ENCODE results near the gene ACO2. TPM values are rescaled to one million over a fixed set of nuclear protein-coding genes. Genes with fewer than 3 reads are reported as not detected.

ACO2 gene
- total and polyA plus RNA-seq, 4 experiments from 2014 or later, result 64.8 to 81.2 (median 72.3) TPM

- POLR2A ChIA-PET (ENCODE audit: partially characterized antibody), result no interaction called here
- CTCF ChIA-PET (ENCODE audit: partially characterized antibody), result no interaction called here
- no peaks in the 10 kb centered on the region for H3K9me3 ChIP-seq (ENCODE audit: control insufficient read depth in 1 of 2, low read length in 2 of 2)
- H3K4me3 Mint-ChIP-seq, result no peak overlapping the region
- DNase-seq, result no peak
- no peak overlapping the region for H3K4me3 ChIP-seq (ENCODE audit: low read length in 2 of 2)
- H3K36me3 Mint-ChIP-seq, result no peaks in the 10 kb centered on the region
- H3K27ac Mint-ChIP-seq, result no peak overlapping the region
- H3K36me3 ChIP-seq (ENCODE audit: insufficient read depth, low read length), result no peaks in the 10 kb centered on the region
- no peak overlapping the region for H3K27ac ChIP-seq (ENCODE audit: low read depth, low read length)
- peaks cover 13 to 20% of the 10 kb centered on the region in 2 donors for H3K27me3 Mint-ChIP-seq
- no peaks in the 10 kb centered on the region for H3K4me1 Mint-ChIP-seq
- no peaks in the 10 kb centered on the region for H3K27me3 ChIP-seq (ENCODE audit: insufficient read depth, low read length)
- no peaks in the 10 kb centered on the region for H3K4me1 ChIP-seq (ENCODE audit: insufficient read depth, low read length)
- intact Hi-C loops (cut with micrococcal nuclease), result no loop called here
- H3K9me3 Mint-ChIP-seq, result no peaks in the 10 kb centered on the region
Measured at GRCh38 chr22:41560095-41560471, 91.2 kb downstream of the ACO2 start.

DNA sequence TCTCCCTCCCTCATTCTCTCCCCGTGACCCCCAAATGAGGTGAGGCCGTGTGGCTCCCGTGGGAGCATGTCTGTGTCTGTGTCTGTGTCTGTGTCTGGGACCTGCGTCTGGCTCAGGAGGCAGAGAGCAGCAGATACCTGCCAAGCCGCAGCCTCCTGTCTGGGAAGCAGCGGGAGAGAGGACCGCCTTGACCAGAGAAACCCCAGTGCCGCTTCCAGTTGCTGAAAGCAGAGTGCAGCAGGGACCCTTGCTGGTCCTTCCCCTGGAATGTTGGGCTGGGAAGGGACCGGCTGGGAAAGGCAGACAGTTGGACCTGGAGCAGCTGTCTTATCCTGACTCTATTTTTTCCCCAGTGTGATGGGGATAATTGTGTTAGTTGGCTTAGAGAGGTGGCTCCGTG is 92.4 kb downstream of the ACO2 start:
- H3K27me3 Mint-ChIP-seq, result peaks cover 12 to 19% of the 10 kb centered on the region in 2 donors
- no peak overlapping the region for H3K4me3 Mint-ChIP-seq
- Histone ChIP-seq H3K36me3 (ENCODE audit: insufficient read depth, low read length) (no peaks in the 10 kb centered on the region), H3K27ac (ENCODE audit: low read depth, low read length) (no peak overlapping the region), H3K4me1 (ENCODE audit: insufficient read depth, low read length) (no peaks in the 10 kb centered on the region), H3K9me3 (ENCODE audit: control insufficient read depth in 1 of 2, low read length in 2 of 2) (no peaks in the 10 kb centered on the region), H3K27me3 (ENCODE audit: insufficient read depth, low read length) (no peaks in the 10 kb centered on the region), H3K4me3 (ENCODE audit: low read length in 2 of 2) (no peak overlapping the region)
- no peaks in the 10 kb centered on the region for H3K9me3 Mint-ChIP-seq
- intact Hi-C loops (cut with micrococcal nuclease), result no loop called here
- no peak for DNase-seq
- ChIA-PET POLR2A (ENCODE audit: partially characterized antibody) (no interaction called here), CTCF (ENCODE audit: partially characterized antibody) (no interaction called here)
- H3K36me3 Mint-ChIP-seq, result no peaks in the 10 kb centered on the region
- H3K27ac Mint-ChIP-seq, result no peak overlapping the region
- H3K4me1 Mint-ChIP-seq, result no peaks in the 10 kb centered on the region

GRCh38 chr22:41561788-41562187 is 92.9 kb downstream of the ACO2 start:
- Histone ChIP-seq H3K4me1 (ENCODE audit: insufficient read depth, low read length) (no peaks in the 10 kb centered on the region), H3K4me3 (ENCODE audit: low read length in 2 of 2) (no peak overlapping the region), H3K27ac (ENCODE audit: low read depth, low read length) (no peak overlapping the region), H3K36me3 (ENCODE audit: insufficient read depth, low read length) (no peaks in the 10 kb centered on the region), H3K27me3 (ENCODE audit: insufficient read depth, low read length) (no peaks in the 10 kb centered on the region), H3K9me3 (ENCODE audit: control insufficient read depth in 1 of 2, low read length in 2 of 2) (no peaks in the 10 kb centered on the region)
- Mint-ChIP-seq H3K36me3 (no peaks in the 10 kb centered on the region), H3K4me1 (no peaks in the 10 kb centered on the region), H3K27me3 (peaks cover 11 to 15% of the 10 kb centered on the region in 2 donors), H3K9me3 (no peaks in the 10 kb centered on the region), H3K4me3 (no peak overlapping the region), H3K27ac (no peak overlapping the region)
- intact Hi-C loops (cut with micrococcal nuclease), result no loop called here
- CTCF ChIA-PET (ENCODE audit: partially characterized antibody), result no interaction called here
- POLR2A ChIA-PET (ENCODE audit: partially characterized antibody), result no interaction called here
- no peak for DNase-seq

- ChIA-PET CTCF (ENCODE audit: partially characterized antibody) (interaction anchor here (1.0 kb wide), 1 partner anchor 35 kb away, joined by 3 read pairs; no protein-coding TSS in a partner anchor), POLR2A (ENCODE audit: partially characterized antibody) (no interaction called here)
- H3K4me1 ChIP-seq (ENCODE audit: insufficient read depth, low read length), result no peaks in the 10 kb centered on the region
- H3K4me3 ChIP-seq (ENCODE audit: low read length in 2 of 2), result no peak overlapping the region
- Mint-ChIP-seq H3K27ac (no peak overlapping the region), H3K9me3 (no peaks in the 10 kb centered on the region), H3K36me3 (no peaks in the 10 kb centered on the region), H3K27me3 (peaks cover 8 to 13% of the 10 kb centered on the region in 2 donors), H3K4me3 (no peak overlapping the region), H3K4me1 (no peaks in the 10 kb centered on the region)
- no peaks in the 10 kb centered on the region for H3K27me3 ChIP-seq (ENCODE audit: insufficient read depth, low read length)
- H3K9me3 ChIP-seq (ENCODE audit: control insufficient read depth in 1 of 2, low read length in 2 of 2), result no peaks in the 10 kb centered on the region
- no peak for DNase-seq
- no peaks in the 10 kb centered on the region for H3K36me3 ChIP-seq (ENCODE audit: insufficient read depth, low read length)
- intact Hi-C loops (cut with micrococcal nuclease), result no loop called here
- no peak overlapping the region for H3K27ac ChIP-seq (ENCODE audit: low read depth, low read length)
Measured at GRCh38 chr22:41562461-41562860, 93.5 kb downstream of the ACO2 start.

GRCh38 chr22:41563051-41563711 is 94.3 kb downstream of the ACO2 start:
- H3K9me3 Mint-ChIP-seq, result no peaks in the 10 kb centered on the region
- ChIA-PET CTCF (ENCODE audit: partially characterized antibody) (interaction anchor here (1.0 kb wide), 1 partner anchor 34 kb away, joined by 3 read pairs; no protein-coding TSS in a partner anchor), POLR2A (ENCODE audit: partially characterized antibody) (no interaction called here)
- no peaks in the 10 kb centered on the region for H3K4me1 Mint-ChIP-seq
- H3K4me3 ChIP-seq (ENCODE audit: low read length in 2 of 2), result no peak overlapping the region
- no peak overlapping the region for H3K27ac Mint-ChIP-seq
- H3K27me3 Mint-ChIP-seq, result peaks cover 7 to 9% of the 10 kb centered on the region in 2 donors
- intact Hi-C loops (cut with micrococcal nuclease), result no loop called here
- no peaks in the 10 kb centered on the region for H3K9me3 ChIP-seq (ENCODE audit: control insufficient read depth in 1 of 2, low read length in 2 of 2)
- H3K4me3 Mint-ChIP-seq, result no peak overlapping the region
- H3K27ac ChIP-seq (ENCODE audit: low read depth, low read length), result no peak overlapping the region
- H3K36me3 ChIP-seq (ENCODE audit: insufficient read depth, low read length), result no peaks in the 10 kb centered on the region
- no peaks in the 10 kb centered on the region for H3K4me1 ChIP-seq (ENCODE audit: insufficient read depth, low read length)
- H3K27me3 ChIP-seq (ENCODE audit: insufficient read depth, low read length), result no peaks in the 10 kb centered on the region
- no peak for DNase-seq
- no peaks in the 10 kb centered on the region for H3K36me3 Mint-ChIP-seq

GRCh38 chr22:41564563-41564962 is 95.6 kb downstream of the ACO2 start:
- no peak overlapping the region for H3K4me3 ChIP-seq (ENCODE audit: low read length in 2 of 2)
- no peaks in the 10 kb centered on the region for H3K36me3 Mint-ChIP-seq
- ChIA-PET CTCF (ENCODE audit: partially characterized antibody) (no interaction called here), POLR2A (ENCODE audit: partially characterized antibody) (interaction anchor here (0.7 kb wide), 1 partner anchor 48 kb away, joined by 4 read pairs; no protein-coding TSS in a partner anchor)
- intact Hi-C loops (cut with micrococcal nuclease), result no loop called here
- no peaks in the 10 kb centered on the region for H3K9me3 Mint-ChIP-seq
- no peak overlapping the region for H3K27ac Mint-ChIP-seq
- H3K4me1 ChIP-seq (ENCODE audit: insufficient read depth, low read length), result no peaks in the 10 kb centered on the region
- no peak overlapping the region for H3K4me3 Mint-ChIP-seq
- H3K4me1 Mint-ChIP-seq, result no peaks in the 10 kb centered on the region
- no peaks in the 10 kb centered on the region for H3K27me3 ChIP-seq (ENCODE audit: insufficient read depth, low read length)
- H3K27me3 Mint-ChIP-seq, result peaks cover 7 to 9% of the 10 kb centered on the region in 2 donors
- no peak for DNase-seq
- no peak overlapping the region for H3K27ac ChIP-seq (ENCODE audit: low read depth, low read length)
- H3K9me3 ChIP-seq (ENCODE audit: control insufficient read depth in 1 of 2, low read length in 2 of 2), result no peaks in the 10 kb centered on the region
- no peaks in the 10 kb centered on the region for H3K36me3 ChIP-seq (ENCODE audit: insufficient read depth, low read length)

DNA sequence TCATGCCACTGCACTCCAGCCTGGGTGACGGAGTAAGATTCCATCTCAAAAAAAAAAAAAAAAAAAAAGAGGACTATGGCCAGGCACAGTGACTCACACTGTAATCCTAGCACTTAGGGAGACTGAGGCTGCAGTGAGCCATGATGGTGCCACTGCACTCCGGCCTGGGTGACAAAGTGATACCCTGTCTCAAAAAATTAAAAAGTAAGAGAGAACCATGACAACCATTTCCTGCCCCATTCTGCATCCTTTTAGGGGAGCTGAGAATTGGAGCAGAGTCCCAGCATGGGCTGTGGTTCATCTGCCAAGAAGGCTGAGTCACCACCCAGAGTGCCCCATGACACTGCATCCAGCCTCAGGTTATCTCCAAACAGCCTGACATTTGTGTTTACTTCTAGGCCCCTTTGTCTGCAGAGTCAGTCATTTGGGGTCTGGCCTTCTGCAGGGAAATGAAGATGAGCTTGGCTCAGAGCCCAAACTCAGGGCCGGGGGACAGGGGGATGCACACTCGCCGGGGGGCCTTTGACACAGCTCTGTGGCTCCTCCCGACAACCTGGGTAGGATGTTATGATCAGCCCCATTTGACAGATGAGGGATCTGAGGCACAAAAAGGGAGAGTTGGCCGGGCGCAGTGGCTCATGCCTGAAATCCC is 96.6 kb downstream of the ACO2 start:
- Mint-ChIP-seq H3K4me1 (no peaks in the 10 kb centered on the region), H3K9me3 (no peaks in the 10 kb centered on the region), H3K27me3 (peaks cover 5 to 9% of the 10 kb centered on the region in 2 donors), H3K4me3 (no peak overlapping the region), H3K27ac (no peak overlapping the region), H3K36me3 (no peaks in the 10 kb centered on the region)
- intact Hi-C loops (cut with micrococcal nuclease), result no loop called here
- CTCF ChIA-PET (ENCODE audit: partially characterized antibody), result interaction anchor here (0.7 kb wide), 1 partner anchor 49 kb away, joined by 3 read pairs; no protein-coding TSS in a partner anchor
- DNase-seq, result no peak
- Histone ChIP-seq H3K27me3 (ENCODE audit: insufficient read depth, low read length) (no peaks in the 10 kb centered on the region), H3K27ac (ENCODE audit: low read depth, low read length) (no peak overlapping the region), H3K4me3 (ENCODE audit: low read length in 2 of 2) (no peak overlapping the region), H3K9me3 (ENCODE audit: control insufficient read depth in 1 of 2, low read length in 2 of 2) (no peaks in the 10 kb centered on the region), H3K36me3 (ENCODE audit: insufficient read depth, low read length) (no peaks in the 10 kb centered on the region), H3K4me1 (ENCODE audit: insufficient read depth, low read length) (no peaks in the 10 kb centered on the region)
- POLR2A ChIA-PET (ENCODE audit: partially characterized antibody), result interaction anchor here (0.7 kb wide), 1 partner anchor 49 kb away, joined by 4 read pairs; no protein-coding TSS in a partner anchor

Measured in CD4-positive, alpha-beta memory T cell (primary cell).